NOMO-1 treated with dmso at 0.1 percent for 144 hours (cell line): Measurements from ENCODE around the gene CRYBA4.

Source experiments
- DNase-seq: peaks from one replicate; lab custom pipeline; 2025; ENCODE audit not compliant: unreplicated experiment; lab: John Stamatoyannopoulos, UW

The CRYBA4 gene

GRCh38 chr22:26621663-26622062 is at the start of gene CRYBA4:
CRYBA4 (plus strand) TSS chr22:26621963; CDS start chr22:26622597, 634 bp downstream.
- DNase-seq = no peak

GRCh38 chr22:26573026-26573662 is 48.6 kb upstream of the CRYBA4 start:
- DNase-seq = peak; percentile 93

GRCh38 chr22:26574001-26574723 is 47.6 kb upstream of the CRYBA4 start:
- DNase-seq = no peak

- no peak for DNase-seq
Measured at GRCh38 chr22:26576026-26576680, 45.6 kb upstream of the CRYBA4 start.

- no peak for DNase-seq
Measured at GRCh38 chr22:26577081-26577480, 44.7 kb upstream of the CRYBA4 start.

- peak; percentile 64 for DNase-seq
Measured at GRCh38 chr22:26579331-26579886, 42.4 kb upstream of the CRYBA4 start.

GRCh38 chr22:26580240-26580962 is 41.4 kb upstream of the CRYBA4 start:
- no peak for DNase-seq

GRCh38 chr22:26581026-26581425 is 40.7 kb upstream of the CRYBA4 start:
- no peak for DNase-seq

GRCh38 chr22:26581633-26582168 is 40.1 kb upstream of the CRYBA4 start:
- no peak for DNase-seq

- no peak for DNase-seq
Measured at GRCh38 chr22:26584010-26584409, 37.8 kb upstream of the CRYBA4 start.

- no peak for DNase-seq
Measured at GRCh38 chr22:26585104-26585790, 36.5 kb upstream of the CRYBA4 start.

- no peak for DNase-seq
Measured at GRCh38 chr22:26586556-26587325, 35.0 kb upstream of the CRYBA4 start.

GRCh38 chr22:26587991-26588613 is 33.7 kb upstream of the CRYBA4 start:
- DNase-seq = peak; percentile 72

- no peak for DNase-seq
Measured at GRCh38 chr22:26588729-26589366, 32.9 kb upstream of the CRYBA4 start.

GRCh38 chr22:26589367-26589844 is 32.4 kb upstream of the CRYBA4 start:
- no peak for DNase-seq

GRCh38 chr22:26589845-26590736 is 31.7 kb upstream of the CRYBA4 start, which contains the start of gene TPST2:
TPST2 (minus strand) TSS chr22:26590132; CDS start chr22:26541630, 48,502 bp downstream.
- peak; percentile 59 for DNase-seq

GRCh38 chr22:26592421-26592891 is 29.3 kb upstream of the CRYBA4 start:
- DNase-seq = no peak
